HepG2 (cell line): ENCODE results near the gene DMTF1. TPM values are rescaled to one million over a fixed set of nuclear protein-coding genes. Genes with fewer than 3 reads are reported as not detected.
A peak's percentile ranks its signal among the peaks of the same experiment; 100 is the strongest.

Experiments used
- ARNT ChIP-seq: fragments of 450-650 bp; IDR thresholded peaks from 2 replicates; pipeline ENCODE4 v1.6.1; 2017
- BRD4 ChIP-seq: sonication (generic); formaldehyde crosslinking; IDR thresholded peaks from 2 replicates; pipeline ENCODE4 v1.4.0; 2020; ENCODE audit warnings: missing genetic modification reagents
- CERS6 ChIP-seq: sonication (generic); formaldehyde crosslinking; IDR thresholded peaks from 2 replicates; pipeline ENCODE4 v1.5.0; 2020; ENCODE audit warnings: missing genetic modification reagents
- CHCHD3 ChIP-seq: sonication (generic); formaldehyde crosslinking; IDR thresholded peaks from 2 replicates; pipeline ENCODE4 v1.8.0; 2022; ENCODE audit warnings: mild to moderate bottlenecking, missing genetic modification reagents, moderate library complexity
- FOXO1 ChIP-seq: sonication (generic); formaldehyde crosslinking; IDR thresholded peaks from 2 replicates; pipeline ENCODE4 v1.4.0; 2020; ENCODE audit warnings: missing genetic modification reagents
- HNF4G ChIP-seq, 2 experiments: sonication (generic) in 1 of 2; formaldehyde crosslinking in 1 of 2; IDR thresholded peaks; 2 replicates each; pipeline versions ENCODE4 v1.4.0 to v1.6.1; 2011 to 2020; ENCODE audit warnings: borderline replicate concordance in 2 of 2, low read depth in 2 of 2, mild to moderate bottlenecking in 2 of 2, low read length in 1 of 2, missing genetic modification reagents in 1 of 2, moderate library complexity in 1 of 2
- LCORL ChIP-seq, 2 experiments: fragments of 450-650 bp in 1 of 2; sonication (generic) in 1 of 2; formaldehyde crosslinking in 1 of 2; IDR thresholded peaks; 2 replicates each; pipeline versions ENCODE4 v1.5.0 to v1.6.1; 2017 to 2020; ENCODE audit warnings: antibody characterized with exemption in 1 of 2, missing genetic modification reagents in 1 of 2
- MATR3 ChIP-seq: sonication (generic); formaldehyde crosslinking; IDR thresholded peaks from 2 replicates; pipeline ENCODE4 v1.4.0; 2020; ENCODE audit warnings: missing genetic modification reagents
- NFKB2 ChIP-seq: sonication (generic); formaldehyde crosslinking; IDR thresholded peaks from 2 replicates; pipeline ENCODE4 v1.4.0; 2020; ENCODE audit warnings: missing genetic modification reagents, borderline replicate concordance
- NKX3-1 ChIP-seq: sonication (generic); formaldehyde crosslinking; IDR thresholded peaks from 2 replicates; pipeline ENCODE4 v1.5.0; 2020; ENCODE audit warnings: missing genetic modification reagents
- PPARG ChIP-seq: conservative IDR thresholded peaks from 2 replicates; pipeline ENCODE4 v1.6.1; 2016; ENCODE audit warnings: missing biosample characterization, missing genetic modification reagents
- ZNF101 ChIP-seq: sonication (generic); formaldehyde crosslinking; IDR thresholded peaks from 2 replicates; pipeline ENCODE4 v1.4.0; 2020; ENCODE audit warnings: mild to moderate bottlenecking, low read depth, missing genetic modification reagents, borderline replicate concordance
- ZNF253 ChIP-seq: sonication (generic); formaldehyde crosslinking; IDR thresholded peaks from 2 replicates; pipeline ENCODE4 v1.8.0; 2022; ENCODE audit warnings: mild to moderate bottlenecking, missing genetic modification reagents, borderline replicate concordance
- ZNF431 ChIP-seq: sonication (generic); formaldehyde crosslinking; IDR thresholded peaks from 2 replicates; pipeline ENCODE4 v1.9.0; 2022; ENCODE audit warnings: missing genetic modification reagents, low read depth, mild to moderate bottlenecking, borderline replicate concordance
- ZNF574 ChIP-seq: sonication (generic); formaldehyde crosslinking; IDR thresholded peaks from 2 replicates; pipeline ENCODE4 v1.4.0; 2020; ENCODE audit warnings: missing genetic modification reagents
- ZNF672 ChIP-seq: sonication (generic); formaldehyde crosslinking; IDR thresholded peaks from 2 replicates; pipeline ENCODE4 v1.8.1; 2022; ENCODE audit warnings: missing genetic modification reagents
- ZNF766 ChIP-seq: sonication (generic); formaldehyde crosslinking; IDR thresholded peaks from 2 replicates; pipeline ENCODE4 v1.5.0; 2020; ENCODE audit warnings: missing genetic modification reagents, borderline replicate concordance
- ZNF780A ChIP-seq: sonication (generic); formaldehyde crosslinking; IDR thresholded peaks from 2 replicates; pipeline ENCODE4 v1.8.0; 2022; ENCODE audit warnings: mild to moderate bottlenecking, missing genetic modification reagents, moderate library complexity
- polyA plus RNA-seq, 8 experiments: library from polyadenylated mRNA; depleted of rRNA in 3 of 8; stranded (reverse) in 7 of 8; unstranded in 1 of 8; fragments of >200 nt; fragmentation: Illumina TruSeq in 4 of 8; extraction: Trizol in 4 of 8; gene quantifications; 2 replicates each; pipeline versions ENCODE4 v1.2.1 to v1.2.3, GENCODE V29; 2011 to 2016; ENCODE audit warnings: low read depth in 4 of 8, missing spikeins in 1 of 8, mixed read lengths in 1 of 8; ENCODE audit not compliant: insufficient read depth in 1 of 8
- total RNA-seq, 5 experiments: library from RNA; depleted of rRNA; stranded (reverse); fragments of >200 nt; fragmentation: Illumina TruSeq; extraction: Trizol; gene quantifications; 2 replicates each; pipeline ENCODE4 v1.2.3, GENCODE V29; 2016; ENCODE audit warnings: low read depth in 1 of 5
- TF ChIP-seq, protein P1 (sequence below): fragments of 450-650 bp; IDR thresholded peaks from 2 replicates; pipeline ENCODE4 v1.6.1; 2017; ENCODE audit warnings: mild to moderate bottlenecking
- TF ChIP-seq, protein P2 (sequence below): sonication (generic); formaldehyde crosslinking; IDR thresholded peaks from 2 replicates; pipeline ENCODE4 v1.8.0; 2022; ENCODE audit warnings: mild to moderate bottlenecking, missing genetic modification reagents, moderate library complexity
- TF ChIP-seq, protein P3 (sequence below): sonication (generic); formaldehyde crosslinking; IDR thresholded peaks from 2 replicates; pipeline ENCODE4 v1.4.0; 2020; ENCODE audit warnings: low read depth, mild to moderate bottlenecking, missing genetic modification reagents

The DMTF1 gene
- total and polyA plus RNA-seq, 2 of the 13 experiments (the other 11 are each of a cell fraction or from before 2014, with no cell fraction given): 45.8 to 132 TPM

GRCh38 chr7:87220026-87220733 lies 67.9 kb downstream of the DMTF1 start (continued):
- TF ChIP-seq, protein P1, sequence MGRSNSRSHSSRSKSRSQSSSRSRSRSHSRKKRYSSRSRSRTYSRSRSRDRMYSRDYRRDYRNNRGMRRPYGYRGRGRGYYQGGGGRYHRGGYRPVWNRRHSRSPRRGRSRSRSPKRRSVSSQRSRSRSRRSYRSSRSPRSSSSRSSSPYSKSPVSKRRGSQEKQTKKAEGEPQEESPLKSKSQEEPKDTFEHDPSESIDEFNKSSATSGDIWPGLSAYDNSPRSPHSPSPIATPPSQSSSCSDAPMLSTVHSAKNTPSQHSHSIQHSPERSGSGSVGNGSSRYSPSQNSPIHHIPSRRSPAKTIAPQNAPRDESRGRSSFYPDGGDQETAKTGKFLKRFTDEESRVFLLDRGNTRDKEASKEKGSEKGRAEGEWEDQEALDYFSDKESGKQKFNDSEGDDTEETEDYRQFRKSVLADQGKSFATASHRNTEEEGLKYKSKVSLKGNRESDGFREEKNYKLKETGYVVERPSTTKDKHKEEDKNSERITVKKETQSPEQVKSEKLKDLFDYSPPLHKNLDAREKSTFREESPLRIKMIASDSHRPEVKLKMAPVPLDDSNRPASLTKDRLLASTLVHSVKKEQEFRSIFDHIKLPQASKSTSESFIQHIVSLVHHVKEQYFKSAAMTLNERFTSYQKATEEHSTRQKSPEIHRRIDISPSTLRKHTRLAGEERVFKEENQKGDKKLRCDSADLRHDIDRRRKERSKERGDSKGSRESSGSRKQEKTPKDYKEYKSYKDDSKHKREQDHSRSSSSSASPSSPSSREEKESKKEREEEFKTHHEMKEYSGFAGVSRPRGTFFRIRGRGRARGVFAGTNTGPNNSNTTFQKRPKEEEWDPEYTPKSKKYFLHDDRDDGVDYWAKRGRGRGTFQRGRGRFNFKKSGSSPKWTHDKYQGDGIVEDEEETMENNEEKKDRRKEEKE: no peak
- TF ChIP-seq ZNF766 (CRISPR knock-in tag): no peak
- no peak for TF ChIP-seq HNF4G (IDR thresholded peaks at IDR 0.05; ENCODE audit: borderline replicate concordance, low read depth, low read length)
- TF ChIP-seq HNF4G (CRISPR knock-in tag; IDR thresholded peaks at IDR 0.05; ENCODE audit: borderline replicate concordance, low read depth): no peak
- TF ChIP-seq LCORL (IDR thresholded peaks at IDR 0.05): no peak
- no peak for TF ChIP-seq LCORL (CRISPR knock-in tag; IDR thresholded peaks at IDR 0.05)
- no peak for TF ChIP-seq FOXO1 (CRISPR knock-in tag)
- no peak for TF ChIP-seq ZNF672 (CRISPR knock-in tag)
- TF ChIP-seq ZNF253 (CRISPR knock-in tag): no peak
- no peak for TF ChIP-seq PPARG
- no peak for TF ChIP-seq ZNF780A (CRISPR knock-in tag)
- no peak for TF ChIP-seq NKX3-1 (CRISPR knock-in tag)
- peak; percentile 25 for TF ChIP-seq ZNF574 (CRISPR knock-in tag)
- TF ChIP-seq, protein P2, sequence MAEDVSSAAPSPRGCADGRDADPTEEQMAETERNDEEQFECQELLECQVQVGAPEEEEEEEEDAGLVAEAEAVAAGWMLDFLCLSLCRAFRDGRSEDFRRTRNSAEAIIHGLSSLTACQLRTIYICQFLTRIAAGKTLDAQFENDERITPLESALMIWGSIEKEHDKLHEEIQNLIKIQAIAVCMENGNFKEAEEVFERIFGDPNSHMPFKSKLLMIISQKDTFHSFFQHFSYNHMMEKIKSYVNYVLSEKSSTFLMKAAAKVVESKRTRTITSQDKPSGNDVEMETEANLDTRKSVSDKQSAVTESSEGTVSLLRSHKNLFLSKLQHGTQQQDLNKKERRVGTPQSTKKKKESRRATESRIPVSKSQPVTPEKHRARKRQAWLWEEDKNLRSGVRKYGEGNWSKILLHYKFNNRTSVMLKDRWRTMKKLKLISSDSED (CRISPR knock-in tag): no peak
- TF ChIP-seq CHCHD3 (CRISPR knock-in tag): no peak
- TF ChIP-seq ZNF101 (CRISPR knock-in tag): no peak
- TF ChIP-seq, protein P3, sequence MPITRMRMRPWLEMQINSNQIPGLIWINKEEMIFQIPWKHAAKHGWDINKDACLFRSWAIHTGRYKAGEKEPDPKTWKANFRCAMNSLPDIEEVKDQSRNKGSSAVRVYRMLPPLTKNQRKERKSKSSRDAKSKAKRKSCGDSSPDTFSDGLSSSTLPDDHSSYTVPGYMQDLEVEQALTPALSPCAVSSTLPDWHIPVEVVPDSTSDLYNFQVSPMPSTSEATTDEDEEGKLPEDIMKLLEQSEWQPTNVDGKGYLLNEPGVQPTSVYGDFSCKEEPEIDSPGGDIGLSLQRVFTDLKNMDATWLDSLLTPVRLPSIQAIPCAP (CRISPR knock-in tag): no peak
- no peak; the same call in 1 of the 2 replicates for TF ChIP-seq BRD4 (CRISPR knock-in tag)
- no peak for TF ChIP-seq MATR3 (CRISPR knock-in tag)
- no peak for TF ChIP-seq CERS6 (CRISPR knock-in tag)
- TF ChIP-seq NFKB2 (CRISPR knock-in tag): no peak; the same call in 1 of the 2 replicates
- peak; percentile 66; the same call in 1 of the 2 replicates for TF ChIP-seq ZNF431 (CRISPR knock-in tag)
- TF ChIP-seq ARNT: no peak
